ENCODE measurements around the gene SAMD10. TPM values are rescaled to one million over a fixed set of nuclear protein-coding genes. Genes with fewer than 3 reads are reported as not detected.

The SAMD10 gene
- total RNA-seq, 1 experiment from 2014 or later: not detected

DNA sequence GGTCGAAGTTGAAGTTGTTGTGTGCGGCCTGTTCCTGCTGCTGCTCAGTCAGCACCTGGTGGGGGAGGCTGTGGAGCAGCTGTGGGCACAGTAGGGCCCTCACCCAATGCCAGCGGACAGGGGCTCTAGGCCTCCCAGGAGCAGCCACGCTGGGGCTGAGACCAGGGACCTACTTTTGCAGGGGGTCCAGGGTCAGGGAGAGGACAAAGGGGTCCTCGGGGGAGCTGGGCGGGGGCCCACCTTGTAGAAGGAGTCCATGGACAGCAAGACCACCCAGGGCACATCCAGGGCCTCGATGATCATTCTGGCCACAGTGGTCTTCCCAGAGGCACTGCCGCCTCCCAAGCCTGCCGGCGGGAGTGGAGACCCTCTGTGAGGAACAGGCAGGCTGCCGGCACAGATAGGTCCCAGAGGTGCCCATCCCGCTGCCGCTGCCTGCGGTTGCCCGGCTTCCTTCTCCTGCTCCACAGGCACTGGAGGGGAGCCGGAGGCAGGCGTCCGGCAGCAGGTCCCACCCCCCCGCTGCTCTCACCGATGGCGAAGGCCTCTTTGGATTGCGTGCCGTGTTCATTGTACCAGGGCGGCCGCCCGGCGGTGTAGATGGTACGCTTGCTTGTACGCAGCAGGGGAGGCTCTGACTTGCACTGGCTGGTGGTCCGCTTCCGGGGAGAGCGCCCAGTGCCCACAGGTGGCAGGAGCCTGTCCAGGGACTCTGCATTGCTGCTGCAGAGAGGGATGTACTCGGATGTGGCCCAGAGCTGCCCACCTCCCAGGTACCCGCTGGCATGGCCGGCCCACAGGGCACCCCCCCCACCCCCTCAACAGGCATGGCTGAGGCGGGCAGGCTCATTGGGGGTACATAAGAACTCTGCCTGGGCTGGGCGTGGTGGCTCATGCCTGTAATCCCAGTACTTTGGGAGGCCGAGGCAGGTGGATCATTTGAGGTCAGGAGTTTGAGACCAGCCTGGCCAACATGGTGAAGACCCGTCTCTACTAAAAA is 33.2 kb downstream of the SAMD10 start:
- no peak for DNase-seq (ENCODE audit: low spot score)
- in situ Hi-C loops (cut with HindIII; ENCODE audit: low sequenced_read_pairs): no loop called here

DNA sequence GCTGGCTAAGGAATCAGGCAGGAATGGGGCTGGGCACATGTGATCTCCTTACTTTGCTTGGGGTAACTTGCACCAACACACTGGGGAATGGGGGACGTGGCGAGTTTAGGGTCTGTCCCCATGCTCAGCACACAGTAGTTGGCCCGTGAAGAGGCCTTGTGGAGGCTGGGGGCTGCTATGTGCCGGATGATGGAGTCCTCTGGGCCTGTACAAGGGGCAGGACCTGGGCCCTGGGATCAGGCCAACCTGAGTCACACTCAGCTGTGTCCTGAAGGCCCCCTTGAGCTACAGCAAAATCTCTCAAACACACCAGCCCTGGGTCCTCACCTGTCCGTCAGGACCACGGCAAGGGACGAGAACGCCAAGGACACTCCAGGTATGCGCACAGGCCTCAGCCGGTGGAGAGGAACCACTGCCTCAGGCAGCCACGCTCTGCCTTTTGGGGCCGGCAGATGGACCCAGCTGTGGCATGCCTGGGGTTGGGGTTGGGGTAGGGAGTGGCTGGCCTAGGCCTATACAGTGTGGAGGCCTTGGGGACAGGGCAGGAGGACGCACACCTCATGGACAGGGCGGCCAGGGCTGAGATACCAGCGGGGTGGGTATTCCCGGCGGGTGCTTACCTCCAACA is 34.3 kb downstream of the SAMD10 start:
- DNase-seq (ENCODE audit: low spot score): no peak
- in situ Hi-C loops (cut with HindIII; ENCODE audit: low sequenced_read_pairs): no loop called here

DNA sequence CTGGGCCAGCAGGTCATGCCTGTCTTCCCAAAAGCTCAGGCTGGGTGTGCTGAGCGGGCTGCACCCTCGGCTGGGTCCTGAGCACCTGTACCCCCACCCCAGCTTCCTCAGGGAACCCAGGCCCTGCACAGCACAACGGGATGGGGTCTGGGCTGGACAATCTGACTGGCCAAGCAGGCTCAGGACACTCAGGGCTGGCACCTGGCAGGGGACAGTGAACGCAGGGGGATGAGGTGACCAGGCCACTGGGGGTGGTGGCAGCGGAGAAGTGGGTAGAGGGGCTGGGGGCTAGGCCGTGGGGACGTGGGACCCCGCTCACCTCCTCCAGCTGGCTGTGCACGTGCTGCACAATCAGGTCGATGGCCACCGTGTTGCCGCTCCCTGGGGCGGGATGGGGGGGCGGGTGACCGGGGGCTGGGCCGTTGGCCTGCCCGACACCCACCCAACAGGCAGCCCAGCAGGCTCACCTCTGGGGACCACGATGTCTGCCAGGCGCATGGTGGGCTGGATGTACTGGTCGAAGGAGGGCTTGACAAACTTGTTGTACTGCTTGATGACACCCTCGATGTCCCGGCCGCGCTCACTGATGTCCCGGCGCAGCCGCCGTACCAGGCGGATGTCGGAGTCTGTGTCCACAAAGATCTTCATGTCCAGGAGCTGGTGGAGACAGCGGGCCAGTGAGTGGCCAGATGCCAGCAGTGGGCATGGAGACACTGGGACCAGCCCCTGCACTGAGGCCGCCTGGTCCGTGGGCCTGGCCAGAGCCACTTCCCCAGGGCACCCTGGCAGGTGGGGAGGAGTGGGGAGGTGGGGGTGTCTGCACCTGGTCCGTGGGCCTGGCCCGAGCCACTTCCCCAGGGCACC is 35.1 kb downstream of the SAMD10 start:
- in situ Hi-C loops (cut with HindIII; ENCODE audit: low sequenced_read_pairs): no loop called here
- DNase-seq (ENCODE audit: low spot score): no peak

DNA sequence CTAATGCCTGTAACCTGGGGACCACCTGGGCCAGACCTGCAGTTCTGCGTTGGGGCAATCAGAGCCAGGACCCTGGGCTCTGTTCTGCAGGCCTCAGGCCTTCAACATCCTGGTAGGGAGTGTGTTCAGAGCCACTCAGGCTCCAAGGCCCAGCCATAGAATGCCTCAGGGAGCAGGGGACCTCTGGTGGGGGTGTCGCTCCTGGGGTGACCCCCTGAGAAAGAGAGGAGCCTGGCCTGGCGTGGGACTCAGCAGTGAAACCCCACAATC is 35.7 kb downstream of the SAMD10 start:
- in situ Hi-C loops (cut with HindIII; ENCODE audit: low sequenced_read_pairs): no loop called here
- no peak for DNase-seq (ENCODE audit: low spot score)

DNA sequence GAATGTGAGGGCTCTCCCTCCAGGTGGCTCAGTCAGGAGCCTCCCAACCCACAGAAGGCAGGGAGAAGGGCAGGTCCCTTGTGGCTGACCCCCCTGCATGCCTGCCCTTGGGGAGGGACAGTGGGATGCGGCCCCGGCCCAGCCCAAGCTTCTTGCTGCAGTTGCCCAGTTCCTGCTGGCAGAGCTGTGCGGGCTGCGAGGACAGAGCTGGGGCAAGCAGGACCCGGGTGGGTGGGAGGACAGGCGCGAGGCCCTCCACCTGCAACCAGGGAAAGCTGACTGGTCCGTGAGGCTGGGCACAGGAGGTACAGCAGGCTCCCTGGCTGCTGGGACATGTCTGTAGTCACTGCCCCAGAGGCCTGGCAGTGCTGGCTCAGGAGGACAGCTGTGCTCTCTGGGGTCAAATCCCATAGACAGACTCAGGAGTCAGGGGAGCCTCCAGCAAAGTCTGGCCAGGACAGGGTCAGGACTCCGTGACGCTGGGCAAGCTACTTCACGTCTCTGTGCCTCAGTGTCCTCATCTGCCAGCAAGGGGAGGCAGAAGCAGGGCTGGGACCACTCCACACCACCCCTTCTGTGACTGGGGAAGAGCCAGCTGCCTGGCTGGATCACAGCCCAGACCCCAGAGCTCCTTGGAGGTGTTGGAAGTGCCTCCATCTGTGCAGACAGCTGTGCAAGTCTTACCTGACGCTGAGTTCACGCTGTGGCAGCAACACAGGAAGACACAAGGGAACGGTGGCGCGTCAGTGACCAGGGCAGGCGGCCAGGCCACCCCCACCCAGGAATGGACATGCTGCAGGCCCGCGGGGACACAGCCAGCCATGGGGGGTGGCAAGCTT is 36.3 kb downstream of the SAMD10 start:
- in situ Hi-C loops (cut with HindIII; ENCODE audit: low sequenced_read_pairs): no loop called here
- DNase-seq (ENCODE audit: low spot score): no peak

DNA sequence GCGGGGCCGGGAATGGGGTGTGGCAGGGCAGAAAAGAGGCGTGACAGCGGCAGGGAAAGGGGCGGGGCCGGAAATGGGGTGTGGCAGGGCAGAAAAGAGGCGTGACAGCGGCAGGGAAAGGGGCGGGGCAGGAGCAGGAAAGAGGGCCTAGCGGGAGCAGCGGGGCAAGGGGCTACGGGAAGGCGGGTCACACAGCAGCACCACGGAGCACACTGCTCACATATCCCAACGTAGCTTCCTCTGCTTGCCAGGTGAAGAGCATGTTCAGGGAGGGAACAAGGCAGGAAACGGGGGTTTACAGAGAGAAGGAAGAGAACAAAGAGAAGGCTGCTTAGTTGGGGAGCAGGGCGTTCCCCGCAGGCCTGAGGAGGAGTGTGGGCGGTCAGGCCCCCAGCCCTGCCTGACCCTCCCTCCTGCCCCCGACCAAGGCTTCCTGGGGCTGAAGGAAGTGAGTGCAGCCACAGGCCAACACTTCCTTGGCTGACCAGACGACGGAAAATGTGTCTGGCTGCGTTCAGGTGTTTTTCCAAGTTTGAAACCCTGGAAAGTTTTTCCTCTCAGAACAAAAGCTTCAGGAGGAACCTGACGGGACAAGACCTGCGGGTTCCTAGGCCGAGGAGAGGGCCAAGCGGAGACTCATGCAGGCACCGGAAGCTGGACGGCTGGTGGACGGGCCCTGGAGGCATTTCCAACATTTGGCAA is 37.0 kb downstream of the SAMD10 start:
- no peak for DNase-seq (ENCODE audit: low spot score)
- in situ Hi-C loops (cut with HindIII; ENCODE audit: low sequenced_read_pairs): no loop called here

DNA sequence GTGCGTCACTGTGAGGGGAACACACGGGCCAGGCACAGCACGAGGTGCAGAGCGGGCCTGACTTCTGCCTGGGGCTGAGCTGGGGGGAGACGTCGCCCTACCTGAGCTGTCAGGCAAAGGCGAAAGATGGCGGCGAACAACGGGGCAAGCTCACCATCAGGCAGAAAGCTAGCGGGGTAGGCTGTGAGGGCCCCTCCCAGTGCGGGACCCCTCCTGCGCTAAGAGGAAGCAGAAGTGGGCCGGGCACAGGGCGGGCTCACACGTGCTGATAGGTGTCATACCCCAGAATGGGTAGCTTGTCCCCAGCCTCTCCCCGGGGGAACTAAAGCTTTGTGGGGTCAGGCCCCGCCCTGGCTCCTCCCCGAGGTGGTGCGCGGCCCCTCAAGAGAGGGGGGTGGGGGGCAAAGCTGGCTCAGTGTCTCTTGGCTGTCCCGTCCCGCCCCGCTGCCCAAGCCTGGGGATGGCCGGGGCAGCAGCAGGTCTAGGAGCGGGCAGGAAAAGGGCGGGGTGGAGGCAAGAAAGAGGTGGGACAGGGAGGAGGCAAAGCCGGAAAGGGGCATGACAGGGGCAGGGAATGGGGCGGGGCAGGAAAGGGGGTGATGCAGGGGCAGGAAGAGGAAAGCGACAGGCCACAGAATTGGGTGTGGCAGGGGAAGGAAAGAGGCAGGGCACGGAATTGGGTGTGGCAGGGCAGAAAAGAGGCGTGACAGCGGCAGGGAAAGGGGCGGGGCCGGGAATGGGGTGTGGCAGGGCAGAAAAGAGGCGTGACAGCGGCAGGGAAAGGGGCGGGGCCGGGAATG is 38.0 kb downstream of the SAMD10 start:
- DNase-seq (ENCODE audit: low spot score): no peak
- in situ Hi-C loops (cut with HindIII; ENCODE audit: low sequenced_read_pairs): no loop called here

DNA sequence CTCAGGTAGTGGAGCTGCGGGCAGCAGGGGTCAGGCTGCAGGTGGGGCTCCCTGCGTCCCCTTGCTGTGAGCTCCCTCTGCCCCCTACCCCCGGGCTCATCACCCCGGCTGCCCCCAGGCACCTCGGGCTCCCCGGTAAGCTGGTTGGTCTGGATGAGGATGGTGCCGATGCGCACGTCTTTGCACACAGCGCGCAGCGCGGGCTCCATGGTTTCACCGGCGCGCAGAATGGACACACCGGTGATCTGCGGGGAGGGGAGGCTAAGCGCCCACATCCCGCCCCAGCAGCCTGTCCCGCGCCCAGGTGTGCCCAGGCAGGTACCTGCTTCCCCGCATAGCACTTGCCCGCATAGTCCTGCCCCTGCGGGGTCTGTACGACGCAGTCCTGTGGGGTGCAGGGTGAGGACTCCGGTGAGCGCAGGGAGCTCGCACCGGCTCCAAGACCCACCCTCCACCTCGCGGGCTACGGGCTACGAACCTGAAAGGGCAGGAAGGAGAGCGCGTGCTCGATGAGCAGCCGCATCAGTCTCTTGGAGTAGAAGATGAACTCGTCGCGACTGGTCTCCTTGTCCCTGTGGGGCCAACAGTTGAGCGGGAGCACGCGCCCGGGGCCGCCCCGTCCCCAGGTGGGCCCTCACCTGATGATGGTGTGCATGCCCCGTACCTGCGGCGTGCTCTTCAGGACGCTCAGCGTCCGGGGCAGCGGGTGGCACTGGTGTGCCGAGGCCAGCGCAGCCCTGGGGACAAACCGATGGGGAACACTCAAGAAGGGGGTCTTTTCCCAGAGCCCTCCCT is 38.8 kb downstream of the SAMD10 start:
- no peak for DNase-seq (ENCODE audit: low spot score)
- in situ Hi-C loops (cut with HindIII; ENCODE audit: low sequenced_read_pairs): no loop called here

DNA sequence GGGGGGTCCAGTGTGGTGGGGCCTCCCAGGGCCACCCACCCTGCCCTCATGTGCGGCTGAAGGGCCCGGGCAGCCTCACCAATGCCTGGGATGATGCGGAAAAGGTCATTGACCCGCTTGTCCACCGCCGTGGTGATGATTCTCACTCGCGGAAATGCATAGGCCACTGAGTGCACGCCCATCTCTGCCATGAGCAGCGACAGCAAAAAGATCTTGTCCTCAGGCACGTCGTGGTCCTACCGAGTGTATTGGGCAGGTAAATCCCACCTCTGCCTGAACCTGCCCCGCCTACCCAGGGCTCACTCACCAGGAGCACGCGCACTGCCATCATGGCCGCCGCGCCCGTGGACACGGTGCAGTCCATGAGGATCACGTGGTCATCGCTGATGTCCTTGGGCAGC is 39.4 kb downstream of the SAMD10 start:
- in situ Hi-C loops (cut with HindIII; ENCODE audit: low sequenced_read_pairs): no loop called here
- DNase-seq (ENCODE audit: low spot score): no peak

DNA sequence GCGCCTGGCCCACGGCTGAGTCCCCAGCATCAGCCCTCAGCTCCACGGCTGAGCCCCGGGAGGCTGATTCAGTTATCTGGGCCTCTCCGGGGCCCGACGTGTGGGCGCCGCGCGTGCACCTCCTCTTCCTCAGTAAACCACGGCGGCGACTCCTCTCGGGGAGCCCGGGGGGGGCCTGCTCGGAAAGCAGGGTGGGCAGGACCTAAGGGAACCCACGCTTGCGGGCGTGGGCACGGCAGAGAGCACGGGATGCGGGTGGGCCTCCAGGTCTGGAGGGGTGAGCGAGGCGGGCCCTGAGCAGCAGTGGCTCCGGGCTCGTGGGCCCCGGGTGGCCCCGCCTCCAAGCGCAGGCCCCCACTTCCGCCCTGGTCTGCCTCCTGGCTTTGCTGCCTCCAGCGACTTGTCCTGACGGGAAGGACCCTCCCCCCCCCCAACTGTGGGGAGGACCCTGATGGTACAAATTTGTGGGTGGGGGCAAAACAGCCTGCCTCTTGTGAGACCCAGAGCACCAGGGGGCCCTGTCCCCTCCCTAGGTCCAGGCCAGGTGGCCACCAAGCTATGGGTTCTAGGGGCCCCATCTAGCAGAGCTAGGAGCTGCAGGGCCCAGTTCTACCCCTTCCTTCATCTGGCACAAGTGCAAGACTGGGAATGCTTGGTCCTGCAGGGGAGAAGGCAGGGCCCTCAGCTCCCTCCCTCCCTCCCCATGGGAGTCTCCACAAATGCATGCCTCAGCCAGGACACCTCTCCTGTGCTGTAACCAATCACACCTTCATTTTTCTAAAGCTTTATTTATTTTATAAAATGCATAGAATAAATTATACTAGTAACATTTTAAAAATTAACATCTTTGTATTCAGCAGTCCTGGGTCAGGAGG is 40.1 kb downstream of the SAMD10 start:
- in situ Hi-C loops (cut with HindIII; ENCODE audit: low sequenced_read_pairs): no loop called here
- DNase-seq (ENCODE audit: low spot score): no peak

DNA sequence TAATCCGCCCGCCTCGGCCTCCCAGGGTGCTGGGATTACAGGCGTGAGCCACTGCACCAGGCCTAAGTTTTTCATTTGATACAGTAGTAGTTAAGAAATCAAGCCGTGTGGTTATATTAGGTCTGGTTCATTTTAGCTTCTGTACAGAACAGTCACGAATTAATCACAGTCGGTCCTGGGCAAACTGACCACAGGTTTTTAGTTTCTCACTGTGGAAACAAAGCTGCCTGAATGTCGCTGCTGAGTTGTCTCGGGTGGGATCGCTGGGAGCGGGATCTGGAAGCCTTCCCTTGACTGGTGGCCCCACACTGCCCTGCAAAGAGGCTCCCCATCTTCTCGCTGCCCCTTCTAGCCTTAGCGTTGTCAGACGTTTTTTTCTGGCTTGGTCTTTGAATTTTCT is 41.8 kb downstream of the SAMD10 start:
- no peak for DNase-seq (ENCODE audit: low spot score)
- in situ Hi-C loops (cut with HindIII; ENCODE audit: low sequenced_read_pairs): no loop called here

DNA sequence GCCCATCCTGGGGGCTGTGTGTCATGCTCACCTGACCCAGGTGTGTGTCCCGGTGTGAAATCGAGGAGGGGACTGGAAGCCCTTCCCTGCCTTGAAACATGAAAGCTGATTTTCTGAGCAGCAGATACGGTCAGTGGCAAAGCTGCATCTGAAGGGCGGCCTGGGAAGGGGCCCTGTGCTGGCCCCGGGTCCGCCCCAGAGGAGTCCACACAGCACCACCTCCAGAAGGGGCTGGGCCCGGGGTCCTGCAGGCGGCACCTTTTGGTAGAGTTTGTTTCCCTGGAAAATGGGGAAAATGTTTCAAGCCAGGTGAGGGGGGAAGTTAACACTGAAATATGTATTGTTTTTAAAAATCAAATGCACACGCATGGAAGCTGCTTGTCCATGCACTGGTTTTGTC is 44.0 kb downstream of the SAMD10 start:
- no peak for DNase-seq (ENCODE audit: low spot score)
- in situ Hi-C loops (cut with HindIII; ENCODE audit: low sequenced_read_pairs): no loop called here

DNA sequence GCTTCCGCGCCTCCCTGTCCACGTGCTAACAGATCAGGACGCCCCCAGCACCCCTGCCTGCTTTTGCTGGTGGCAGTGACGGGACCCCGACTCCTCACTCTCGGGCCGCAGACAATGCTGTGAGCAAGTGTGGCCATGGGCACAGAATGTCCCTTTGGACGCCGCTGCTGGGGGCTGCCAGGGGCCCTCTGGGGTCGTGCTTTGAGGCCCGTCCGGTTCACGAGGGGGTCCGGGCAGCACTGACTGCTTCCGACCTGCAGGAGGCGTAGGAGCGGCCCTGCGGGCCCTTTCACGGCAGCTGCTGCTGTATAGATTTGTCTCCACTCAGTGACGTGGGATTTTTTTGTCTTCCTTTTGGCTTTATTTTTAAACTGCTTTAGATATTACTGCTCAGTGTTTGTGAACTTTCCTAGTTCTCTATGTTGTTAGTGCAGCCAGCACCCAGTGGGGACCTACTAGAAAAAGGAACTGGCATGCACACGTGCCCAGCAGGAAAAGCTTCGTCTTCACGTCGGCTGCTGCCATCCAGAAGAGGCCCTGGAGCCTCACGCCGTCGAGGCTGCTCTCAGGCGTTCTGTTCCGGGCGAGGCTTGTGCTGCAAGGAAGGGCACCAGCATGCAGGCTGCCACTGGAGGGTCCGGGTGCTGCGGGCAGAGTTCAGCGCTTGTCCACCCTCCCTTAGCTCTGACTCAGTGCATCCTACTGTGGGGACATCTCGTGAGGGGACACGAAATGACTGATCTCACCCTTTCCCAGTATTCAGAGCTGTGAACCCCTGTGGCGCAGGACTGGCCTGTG is 45.0 kb downstream of the SAMD10 start:
- DNase-seq (ENCODE audit: low spot score): no peak
- in situ Hi-C loops (cut with HindIII; ENCODE audit: low sequenced_read_pairs): no loop called here

DNA sequence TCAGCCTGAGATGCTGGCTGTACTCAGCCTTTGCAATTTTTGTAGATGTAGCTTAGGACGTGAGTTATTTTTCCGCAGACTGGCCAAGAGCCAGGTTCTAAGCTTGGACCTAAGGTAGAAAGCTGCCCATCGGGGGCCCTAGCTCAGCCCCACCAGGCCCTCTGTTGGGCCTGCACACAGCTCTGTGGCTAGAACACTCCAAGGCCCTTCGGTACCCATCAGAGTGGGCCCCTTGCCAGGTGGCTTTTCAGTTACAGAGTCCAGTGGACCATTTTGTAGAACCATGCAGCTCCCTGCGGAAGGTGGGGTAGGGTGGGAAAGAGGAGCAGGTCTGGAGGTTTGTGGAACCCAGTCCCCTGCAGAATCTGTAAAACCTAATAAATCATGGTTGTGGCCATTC is 45.8 kb downstream of the SAMD10 start:
- DNase-seq (ENCODE audit: low spot score): peak; percentile 67
- in situ Hi-C loops (cut with HindIII; ENCODE audit: low sequenced_read_pairs): no loop called here

DNA sequence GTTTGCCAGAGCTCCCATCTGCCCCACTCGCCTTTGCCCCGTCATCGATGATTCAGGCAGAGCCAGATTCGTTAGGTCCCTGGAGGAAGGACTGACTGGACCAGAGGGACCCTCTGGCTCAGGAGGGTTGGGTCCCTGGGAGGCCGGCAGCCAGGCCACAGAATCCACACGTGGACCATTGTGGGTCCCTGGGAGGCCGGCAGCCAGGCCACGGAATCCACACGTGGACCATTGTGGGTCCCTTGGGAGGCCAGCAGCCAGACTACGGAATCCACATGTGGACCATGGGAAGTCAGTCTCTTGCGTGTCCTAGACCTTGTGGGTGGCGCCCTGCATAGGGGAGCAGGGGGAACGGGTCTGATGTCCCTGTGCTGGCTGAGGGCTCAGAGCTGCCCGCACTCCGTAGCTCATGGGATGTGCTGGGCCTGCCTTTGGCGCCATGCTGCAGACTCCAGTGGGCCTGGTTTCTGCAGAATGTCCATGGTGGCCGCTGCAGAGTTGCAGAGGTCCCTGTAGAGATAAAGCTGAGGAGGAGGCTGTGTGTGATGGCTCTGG is 46.8 kb downstream of the SAMD10 start:
- DNase-seq (ENCODE audit: low spot score): no peak

More for the DNA sequence above, 46.8 kb downstream of the SAMD10 start:
- in situ Hi-C loops (cut with HindIII; ENCODE audit: low sequenced_read_pairs): no loop called here
